GM12865 (cell line): ENCODE measurements around the gene TRMT1.

Experiments used
- DNase-seq: peaks from one replicate; pipeline ENCODE4 v3.0.0; 2010; ENCODE audit warnings: low read depth
- H3K4me3 ChIP-seq: 2 replicates; pipeline ENCODE4 v1.5.1; 2011; ENCODE audit warnings: mild to moderate bottlenecking, low read depth, low read length, control low read depth
- CTCF ChIP-seq: IDR thresholded peaks from 2 replicates; pipeline ENCODE4 v1.5.1; 2011; ENCODE audit warnings: low read length, control low read depth, low read depth, inconsistent platforms; ENCODE audit not compliant: insufficient read depth; ENCODE audit errors: missing control alignments

The TRMT1 gene

GRCh38 chr19:13120031-13120430 lies 3.5 kb upstream of the TRMT1 start:
- no peak overlapping the region for H3K4me3 ChIP-seq
- no peak for DNase-seq
- TF ChIP-seq CTCF: no peak

- H3K4me3 ChIP-seq: peak overlapping the region; percentile 92
- no peak for TF ChIP-seq CTCF
- DNase-seq: no peak
These were observed 3.1 kb upstream of the TRMT1 start for GRCh38 chr19:13119627-13120026.

- no peak for TF ChIP-seq CTCF
- peak overlapping the region; percentile 92 for H3K4me3 ChIP-seq
- DNase-seq: peak; percentile 78
These were observed 2.1 kb upstream of the TRMT1 start for GRCh38 chr19:13118424-13119193.

GRCh38 chr19:13117772-13118423 lies 1.4 kb upstream of the TRMT1 start, which contains the start of gene NACC1:
Gene NACC1, plus strand, starts transcription at chr19:13118264. Its CDS starts 16,944 bp downstream, at chr19:13135208.
- TF ChIP-seq CTCF: no peak
- peak; percentile 94 for DNase-seq
- H3K4me3 ChIP-seq: peak within 1 kb of the TSS; percentile 95

- H3K4me3 ChIP-seq: peak overlapping the region; percentile 95
- no peak for TF ChIP-seq CTCF
- DNase-seq: peak; percentile 34
These were observed 734 bp upstream of the TRMT1 start for GRCh38 chr19:13117176-13117771.

GRCh38 chr19:13115936-13116281 lies 631 bp downstream of the TRMT1 start:
- DNase-seq: no peak
- H3K4me3 ChIP-seq: peak overlapping the region; percentile 95
- TF ChIP-seq CTCF: no peak
